NCI-H345 (cell line): Measurements from ENCODE around the gene CACNA1E.
"Not testable (repeated sequence)": the region's sequence is repeated elsewhere in the genome, so short reads cannot be mapped to it uniquely, and the experiment has no call there.

Experiments used
- DNase-seq: peaks from one replicate; lab custom pipeline; 2025; lab: John Stamatoyannopoulos, UW

CACNA1E gene

DNA sequence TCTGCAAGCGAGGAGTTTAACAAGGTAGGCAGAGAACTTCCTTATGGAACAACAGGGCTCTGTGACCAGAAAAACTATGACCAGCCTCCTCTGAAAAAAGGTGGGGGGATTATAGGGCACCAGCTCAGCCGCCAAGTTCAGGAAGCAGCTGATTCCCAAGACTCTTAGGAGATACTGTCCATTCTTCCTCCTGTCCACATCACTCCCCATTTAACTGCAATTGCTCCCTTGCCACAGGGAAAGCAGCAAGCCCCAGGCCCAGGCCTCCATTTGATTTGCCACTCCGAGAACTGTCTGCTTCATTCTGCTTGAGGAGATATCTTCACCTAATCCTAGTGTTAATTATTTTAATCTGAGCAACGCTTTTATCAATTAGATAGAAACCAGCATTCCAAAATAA lies 323.9 kb downstream of the CACNA1E start:
- DNase-seq = no peak

DNA sequence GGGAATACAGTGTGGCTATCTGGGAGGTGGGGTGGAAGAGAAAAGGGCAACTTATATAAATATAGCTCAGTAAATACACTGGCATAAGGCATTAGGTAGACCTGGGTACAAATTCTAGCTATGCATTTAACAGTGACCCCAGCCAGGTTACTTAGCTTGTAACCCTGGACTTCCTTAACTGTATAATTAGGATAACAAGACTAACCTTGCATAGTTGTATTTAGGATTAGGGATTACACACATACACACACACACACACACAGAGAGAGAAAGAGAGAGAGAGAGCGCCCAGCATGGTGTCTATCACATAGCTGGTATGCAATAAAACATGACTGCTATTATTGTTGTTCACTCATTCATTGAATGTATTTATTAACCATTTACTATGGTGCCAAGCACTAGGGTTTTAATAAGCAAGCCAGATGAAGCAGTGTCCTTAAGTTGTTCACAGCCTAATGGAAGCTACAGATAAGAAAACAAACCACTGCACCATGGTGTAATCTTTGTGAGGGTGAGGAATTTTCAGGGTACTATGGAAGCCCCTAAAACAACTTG lies 326.8 kb downstream of the CACNA1E start:
- no peak for DNase-seq

DNA sequence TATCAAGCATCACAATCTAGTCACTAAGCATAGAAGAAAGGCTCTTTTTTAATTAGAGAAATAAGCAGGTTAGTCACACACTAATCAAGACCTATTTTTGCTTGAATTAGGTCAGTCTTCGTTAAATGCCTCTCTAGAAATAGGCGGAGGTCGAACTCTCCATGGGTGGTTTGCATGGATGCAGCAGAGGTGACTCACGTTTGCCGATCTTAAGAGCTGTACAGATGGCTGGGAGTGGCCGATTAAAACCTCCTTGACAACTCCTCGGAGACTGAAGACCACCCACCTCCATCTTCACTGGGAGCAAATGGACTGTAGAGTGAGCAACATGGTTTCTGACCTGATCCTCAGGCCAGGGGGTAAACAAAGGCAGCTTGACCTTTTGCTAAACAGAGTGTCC lies 328.9 kb downstream of the CACNA1E start:
- DNase-seq = no peak

DNA sequence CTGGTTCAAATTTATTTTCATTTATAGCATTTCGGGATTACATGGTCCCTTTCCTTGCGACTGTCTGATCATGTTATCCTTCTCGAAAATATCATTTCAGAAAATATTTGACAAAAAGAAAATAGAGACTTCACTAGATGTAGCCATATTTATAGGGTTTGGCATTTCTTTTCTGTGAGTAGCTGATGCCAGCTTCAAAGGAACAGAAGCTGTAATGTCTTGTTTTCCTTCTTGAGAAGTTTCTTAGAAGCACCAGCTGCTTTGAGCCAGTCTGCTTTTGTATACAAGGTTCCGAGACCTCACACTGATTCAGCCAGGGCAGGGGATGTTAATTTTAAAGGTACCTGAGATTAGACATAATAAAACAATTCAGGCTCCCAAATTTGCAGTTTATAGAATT lies 329.9 kb downstream of the CACNA1E start:
- DNase-seq = no peak

DNA sequence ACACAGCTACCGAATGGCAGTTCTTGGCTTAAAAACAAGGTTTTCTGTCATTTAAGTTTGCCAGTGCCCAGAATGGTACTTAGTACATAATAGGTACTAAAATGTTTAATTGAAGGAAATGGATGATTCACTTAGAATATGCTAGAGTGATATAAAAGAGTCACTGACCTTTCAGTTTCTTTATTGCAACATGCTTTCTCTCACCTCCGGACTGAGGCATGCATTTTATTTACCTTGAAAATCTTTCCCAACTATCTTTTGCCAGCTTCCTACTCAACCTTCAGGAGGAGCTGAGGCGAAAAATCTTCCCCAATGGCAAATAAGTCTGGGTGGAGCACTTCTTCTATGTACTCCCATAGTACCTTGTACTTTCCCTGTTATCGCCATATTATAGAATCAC lies 333.3 kb downstream of the CACNA1E start:
- no peak for DNase-seq

DNA sequence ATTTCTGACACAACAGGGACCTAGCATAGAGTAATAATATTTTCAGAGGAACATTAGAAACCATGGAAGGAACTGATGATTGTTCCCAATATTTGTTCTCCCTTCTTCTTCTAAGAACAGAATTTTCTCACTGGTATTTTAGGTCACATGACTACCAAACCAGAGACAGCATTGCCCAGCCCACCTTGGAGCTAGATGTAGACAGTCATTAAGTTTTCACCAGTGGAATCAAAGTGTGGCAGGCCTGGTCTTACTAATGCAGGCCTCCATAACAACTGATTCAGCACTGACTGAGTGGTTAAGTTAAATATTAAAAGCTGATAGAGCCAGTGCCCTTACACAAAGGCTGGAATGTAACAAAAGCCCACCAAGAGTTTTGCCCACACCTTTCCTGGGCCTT lies 333.8 kb downstream of the CACNA1E start:
- DNase-seq = no peak

DNA sequence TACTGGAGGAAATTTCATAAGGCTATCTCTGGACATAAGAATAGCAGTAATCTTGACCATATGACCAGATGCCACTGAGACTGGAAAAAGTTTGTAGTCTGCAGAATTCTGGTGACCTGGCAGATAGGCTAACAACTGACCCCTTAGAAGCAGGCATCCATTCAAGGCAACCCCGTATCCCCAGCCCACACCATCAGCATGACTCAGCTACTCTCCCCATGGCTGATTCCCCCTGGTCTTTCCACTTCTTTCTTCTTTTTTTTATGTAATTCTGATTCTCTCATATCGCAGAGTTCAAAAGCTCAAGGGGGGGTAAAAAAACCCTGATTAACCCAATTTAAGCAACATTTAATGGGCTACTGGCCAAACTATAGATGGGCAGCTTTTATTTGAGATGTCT lies 335.1 kb downstream of the CACNA1E start:
- no peak for DNase-seq

DNA sequence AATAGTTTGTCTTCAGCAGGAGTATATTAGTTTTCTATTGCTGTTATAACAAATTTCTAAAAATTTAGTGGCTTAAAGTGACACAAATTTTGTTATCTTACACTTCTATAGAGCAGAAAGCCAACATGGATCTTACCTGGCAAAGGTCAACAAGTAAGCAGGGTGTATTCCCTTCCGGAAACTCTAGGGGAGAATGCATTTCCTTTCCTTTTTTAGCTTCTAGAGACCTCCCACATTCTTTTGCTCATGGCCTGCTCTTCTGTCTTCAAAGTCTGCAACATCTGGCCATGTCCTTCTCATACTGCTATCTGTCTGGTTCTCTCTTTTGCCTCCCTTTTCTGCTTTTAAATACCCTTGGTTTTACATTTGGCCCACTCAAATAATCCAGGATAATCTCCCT lies 335.6 kb downstream of the CACNA1E start:
- DNase-seq = no peak

DNA sequence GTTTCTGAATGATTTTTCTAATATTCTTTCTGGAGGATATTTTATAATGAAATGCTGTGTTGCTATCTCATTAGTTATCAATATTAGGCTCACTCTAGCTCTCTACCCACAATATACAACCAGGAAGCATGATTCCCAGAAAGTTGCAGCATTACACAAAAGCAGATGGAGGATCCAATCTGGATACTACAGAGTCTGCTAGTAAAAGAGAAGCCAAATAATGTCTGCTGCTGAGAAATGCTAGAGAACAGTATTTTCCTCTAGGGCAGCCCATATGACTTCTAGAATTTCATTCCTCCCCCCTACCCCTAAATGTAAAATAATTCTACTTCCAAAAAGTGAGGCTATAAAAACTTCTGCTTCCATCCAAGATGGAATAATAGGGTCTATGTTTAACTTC lies 338.4 kb downstream of the CACNA1E start:
- DNase-seq = no peak

DNA sequence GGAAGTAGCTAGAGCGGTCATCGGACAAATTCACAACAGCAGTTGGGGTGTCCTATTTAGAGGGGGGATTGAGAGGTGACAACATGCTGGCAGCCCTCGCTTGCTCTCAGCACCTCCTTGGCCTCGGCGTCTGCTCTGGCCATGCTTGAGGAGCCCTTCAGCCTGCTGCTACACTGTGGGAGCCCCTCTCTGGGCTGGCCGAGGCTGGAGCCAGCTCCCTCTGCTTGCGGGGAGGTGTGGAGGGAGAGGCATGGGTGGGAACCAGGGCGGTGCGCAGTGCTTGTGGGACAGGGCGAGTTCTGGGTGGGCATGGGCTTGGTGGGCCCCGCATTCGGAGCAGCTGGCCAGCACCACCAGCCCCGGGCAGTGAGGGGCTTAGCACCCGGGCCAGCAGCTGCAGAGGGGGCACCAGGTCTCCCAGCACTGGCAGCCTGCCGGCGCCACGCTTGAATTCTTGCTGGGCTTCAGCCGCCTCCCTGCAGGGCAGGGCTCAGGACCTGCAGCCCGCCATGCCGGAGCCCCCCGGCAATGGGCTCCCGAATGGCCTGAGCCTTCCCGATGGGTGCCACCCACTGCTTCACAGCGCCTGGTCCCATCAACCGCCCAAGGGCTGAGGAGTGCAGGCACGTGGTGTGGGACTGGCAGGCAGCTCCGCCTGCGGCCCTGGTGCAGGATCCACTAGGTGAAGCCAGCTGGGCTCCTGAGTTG lies 349.0 kb downstream of the CACNA1E start:
- DNase-seq = not testable (repeated sequence)

DNA sequence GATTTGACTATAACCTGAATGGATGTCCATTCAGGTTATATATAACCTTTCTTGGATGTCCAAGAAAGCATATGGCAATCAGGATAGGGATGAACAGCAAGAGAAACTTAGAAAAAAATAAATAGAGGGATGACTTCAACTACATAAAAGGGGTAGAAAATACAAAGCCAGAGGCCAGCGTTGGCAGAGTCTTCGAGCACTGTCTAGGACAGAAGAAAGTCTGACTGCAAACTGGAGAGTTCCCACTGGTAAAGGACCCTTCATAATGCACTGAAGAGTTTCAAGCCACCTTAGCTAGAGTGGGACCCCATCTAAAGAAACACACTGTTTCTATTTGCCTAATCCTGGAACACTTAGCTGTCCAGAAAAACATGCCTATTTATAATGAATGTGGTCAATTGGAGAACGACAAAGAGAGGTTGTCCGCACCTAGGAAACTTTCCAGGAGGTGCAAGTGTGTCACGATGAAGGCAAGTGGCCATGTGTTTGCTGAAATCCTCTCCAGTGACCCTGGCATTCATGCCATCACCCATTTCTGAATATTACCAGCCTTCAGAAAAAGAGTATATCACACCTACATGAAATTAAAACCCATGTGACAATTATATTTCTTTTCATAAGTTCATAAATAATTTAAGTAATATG lies 362.8 kb downstream of the CACNA1E start:
- no peak for DNase-seq

DNA sequence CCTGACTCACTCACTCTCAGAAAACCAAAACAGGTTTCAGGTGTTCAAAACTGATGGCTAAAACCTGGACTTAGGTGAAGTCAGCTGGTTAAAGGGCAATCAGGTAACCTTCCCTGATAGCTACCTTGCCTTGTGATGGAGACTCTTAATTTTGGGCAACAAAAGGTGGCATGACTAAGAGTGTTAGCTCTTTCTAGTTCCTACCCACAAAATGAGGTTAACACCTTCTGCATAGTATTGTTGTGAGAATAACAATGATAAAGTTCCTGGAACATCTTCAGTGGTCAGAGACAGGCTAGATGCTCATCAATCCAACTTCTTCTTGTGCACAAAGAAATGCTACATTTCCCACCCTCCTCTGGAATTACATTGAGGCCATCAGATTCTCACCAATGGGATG lies 363.4 kb downstream of the CACNA1E start:
- no peak for DNase-seq

DNA sequence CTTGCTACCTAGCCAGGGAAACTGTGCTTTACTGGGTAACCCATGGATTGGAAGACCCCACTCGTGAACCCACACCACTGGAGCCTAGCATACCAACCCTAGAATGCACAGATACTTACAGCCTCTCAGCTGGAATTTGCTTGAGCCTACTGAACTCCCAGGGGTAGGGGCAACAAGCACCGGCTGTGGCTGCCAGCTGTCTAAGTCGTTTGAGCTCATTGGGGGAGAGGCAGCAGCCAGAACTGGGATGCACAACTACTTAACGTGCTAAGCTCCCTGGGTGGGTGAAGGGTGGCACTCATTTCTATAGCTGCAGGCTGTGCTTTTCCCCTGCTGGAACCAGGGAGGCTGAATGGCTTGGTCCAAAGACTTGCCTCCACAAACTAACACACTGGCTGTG lies 365.8 kb downstream of the CACNA1E start:
- DNase-seq = no peak

DNA sequence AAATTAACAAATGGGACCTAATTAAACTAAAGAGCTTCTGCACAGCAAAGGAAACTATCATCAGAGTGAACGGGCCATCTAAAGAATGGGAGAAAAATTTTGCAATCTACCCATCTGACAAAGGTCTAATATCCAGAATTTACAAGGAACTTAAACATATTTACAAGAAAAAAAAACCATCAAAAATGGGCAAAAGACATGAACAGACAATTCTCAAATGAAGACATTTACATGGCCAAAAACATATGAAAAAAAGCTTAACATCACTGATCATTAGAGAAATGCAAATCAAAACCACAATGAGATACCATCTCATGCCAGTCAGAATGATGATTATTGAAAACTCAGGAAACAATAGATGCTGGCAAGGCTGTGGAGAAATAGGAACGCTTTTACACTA lies 370.9 kb downstream of the CACNA1E start:
- DNase-seq = not testable (repeated sequence)

DNA sequence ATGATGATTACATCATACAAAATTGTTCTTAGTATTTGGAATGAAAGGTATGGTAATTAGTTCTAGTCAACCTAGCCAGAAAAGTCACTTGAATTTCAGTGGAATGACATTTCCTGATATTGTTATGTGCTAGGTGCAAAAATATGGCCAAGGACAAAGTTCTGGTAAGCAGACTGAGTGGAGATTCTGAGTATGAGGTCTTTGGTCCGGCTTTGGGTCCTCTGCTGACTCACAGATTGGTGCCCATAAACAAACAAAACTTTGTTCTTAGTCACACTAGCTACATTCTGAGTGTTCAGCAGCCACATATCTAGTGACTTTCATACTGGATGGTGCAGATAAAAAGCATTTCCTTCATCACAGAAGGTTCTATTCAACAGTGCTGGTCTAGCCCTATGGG lies 372.1 kb downstream of the CACNA1E start:
- no peak for DNase-seq
